ENCODE results near the gene EPS8. TPM values are rescaled to one million over a fixed set of nuclear protein-coding genes. Genes with fewer than 3 reads are reported as not detected.
"Not testable (repeated sequence)": the region's sequence is repeated elsewhere in the genome, so short reads cannot be mapped to it uniquely, and the experiment has no call there.

Gene EPS8
- total RNA-seq, 2 experiments from 2014 or later: 0.61 to 0.92 TPM

DNA sequence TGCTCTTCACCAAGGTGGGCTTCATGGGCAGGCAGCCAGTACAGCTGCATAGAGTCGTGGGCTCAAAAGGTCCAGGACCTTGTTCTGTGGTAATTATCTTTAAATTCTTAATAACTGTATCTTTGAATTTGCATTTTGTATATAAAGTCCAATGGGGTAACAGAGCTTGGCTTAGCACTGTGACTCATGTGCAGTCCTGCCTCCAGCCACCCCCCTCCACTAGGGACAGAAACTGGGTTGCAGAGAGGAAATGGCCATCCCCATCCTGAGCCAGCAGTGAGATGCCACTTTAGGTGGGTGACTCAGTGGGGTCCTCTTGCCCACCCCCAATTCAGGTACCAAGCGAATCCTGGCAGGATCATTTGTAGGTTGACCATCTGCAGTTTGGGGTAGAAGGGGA, 48.1 kb downstream of the EPS8 start:
- no peak overlapping the region for H3K27ac ChIP-seq (ENCODE audit: low read depth, low read length, poor library complexity, severe bottlenecking)
- H3K9me2 ChIP-seq (ENCODE audit: insufficient read depth, low read length): no peaks in the 10 kb centered on the region
- H3K36me3 ChIP-seq (ENCODE audit: insufficient read depth, low read length): no peaks in the 10 kb centered on the region
- CTCF ChIA-PET (ENCODE audit: unreplicated experiment): interaction anchor here (0.5 kb wide), 1 partner anchor 1828 kb away, joined by 3 read pairs; no protein-coding TSS in a partner anchor
- no TSS peak for BruUV-seq (replicated peaks)
- H2AFZ ChIP-seq (ENCODE audit: low read length): no peak overlapping the region
- H3K4me3 ChIP-seq (ENCODE audit: low read depth, low read length, poor library complexity, severe bottlenecking): no peak overlapping the region
- no peak for TF ChIP-seq EZH2phosphoT487 (IDR thresholded peaks at IDR 0.05; ENCODE audit: borderline replicate concordance, low read depth, low read length)
- TF ChIP-seq, protein P1, sequence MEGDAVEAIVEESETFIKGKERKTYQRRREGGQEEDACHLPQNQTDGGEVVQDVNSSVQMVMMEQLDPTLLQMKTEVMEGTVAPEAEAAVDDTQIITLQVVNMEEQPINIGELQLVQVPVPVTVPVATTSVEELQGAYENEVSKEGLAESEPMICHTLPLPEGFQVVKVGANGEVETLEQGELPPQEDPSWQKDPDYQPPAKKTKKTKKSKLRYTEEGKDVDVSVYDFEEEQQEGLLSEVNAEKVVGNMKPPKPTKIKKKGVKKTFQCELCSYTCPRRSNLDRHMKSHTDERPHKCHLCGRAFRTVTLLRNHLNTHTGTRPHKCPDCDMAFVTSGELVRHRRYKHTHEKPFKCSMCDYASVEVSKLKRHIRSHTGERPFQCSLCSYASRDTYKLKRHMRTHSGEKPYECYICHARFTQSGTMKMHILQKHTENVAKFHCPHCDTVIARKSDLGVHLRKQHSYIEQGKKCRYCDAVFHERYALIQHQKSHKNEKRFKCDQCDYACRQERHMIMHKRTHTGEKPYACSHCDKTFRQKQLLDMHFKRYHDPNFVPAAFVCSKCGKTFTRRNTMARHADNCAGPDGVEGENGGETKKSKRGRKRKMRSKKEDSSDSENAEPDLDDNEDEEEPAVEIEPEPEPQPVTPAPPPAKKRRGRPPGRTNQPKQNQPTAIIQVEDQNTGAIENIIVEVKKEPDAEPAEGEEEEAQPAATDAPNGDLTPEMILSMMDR (conservative IDR thresholded peaks at IDR 0.05; ENCODE audit: low read length): no peak
- POLR2A ChIA-PET: no interaction called here
- H3K9me3 ChIP-seq (ENCODE audit: low read length): no peaks in the 10 kb centered on the region
- DNase-seq (ENCODE audit: low spot score): no peak
- no peaks in the 10 kb centered on the region for H4K20me1 ChIP-seq (ENCODE audit: insufficient read depth, low read length)
- no peaks in the 10 kb centered on the region for H3K4me1 ChIP-seq (ENCODE audit: insufficient read depth, low read length, poor library complexity, severe bottlenecking)
- intact Hi-C loops (cut with micrococcal nuclease; ENCODE audit: unreplicated experiment): no loop called here
- H3K79me2 ChIP-seq (ENCODE audit: insufficient read depth, low read depth, low read length): no peaks in the 10 kb centered on the region
- H3K4me2 ChIP-seq (ENCODE audit: low read length): no peak overlapping the region

DNA sequence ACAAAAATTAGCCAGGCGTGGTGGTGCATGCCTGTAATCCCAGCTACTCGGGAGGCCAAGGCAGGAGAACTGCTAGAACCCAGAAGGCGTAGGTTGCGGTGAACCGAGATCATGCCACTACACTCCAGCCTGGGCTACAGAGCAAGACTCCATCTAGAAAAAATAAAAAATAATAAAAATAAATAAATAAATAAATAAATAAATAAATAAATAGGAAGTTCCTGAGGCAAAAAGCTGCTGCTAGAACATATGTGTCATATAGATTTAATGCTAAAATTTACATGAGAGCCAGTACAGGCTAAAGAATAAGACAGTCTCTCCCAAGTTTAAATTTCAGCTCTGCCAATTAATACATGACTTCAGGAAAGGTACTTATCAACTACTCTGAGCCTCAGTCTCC, 48.8 kb downstream of the EPS8 start:
- H4K20me1 ChIP-seq (ENCODE audit: insufficient read depth, low read length); POLR2A ChIA-PET; BruUV-seq (replicated peaks); H3K79me2 ChIP-seq (ENCODE audit: insufficient read depth, low read depth, low read length); H3K36me3 ChIP-seq (ENCODE audit: insufficient read depth, low read length); H3K4me3 ChIP-seq (ENCODE audit: low read depth, low read length, poor library complexity, severe bottlenecking); H3K27ac ChIP-seq (ENCODE audit: low read depth, low read length, poor library complexity, severe bottlenecking); H2AFZ ChIP-seq (ENCODE audit: low read length); DNase-seq (ENCODE audit: low spot score); H3K9me3 ChIP-seq (ENCODE audit: low read length); H3K4me1 ChIP-seq (ENCODE audit: insufficient read depth, low read length, poor library complexity, severe bottlenecking); intact Hi-C loops (cut with micrococcal nuclease; ENCODE audit: unreplicated experiment); H3K9me2 ChIP-seq (ENCODE audit: insufficient read depth, low read length); CTCF ChIA-PET (ENCODE audit: unreplicated experiment); H3K4me2 ChIP-seq (ENCODE audit: low read length): not testable (repeated sequence)

DNA sequence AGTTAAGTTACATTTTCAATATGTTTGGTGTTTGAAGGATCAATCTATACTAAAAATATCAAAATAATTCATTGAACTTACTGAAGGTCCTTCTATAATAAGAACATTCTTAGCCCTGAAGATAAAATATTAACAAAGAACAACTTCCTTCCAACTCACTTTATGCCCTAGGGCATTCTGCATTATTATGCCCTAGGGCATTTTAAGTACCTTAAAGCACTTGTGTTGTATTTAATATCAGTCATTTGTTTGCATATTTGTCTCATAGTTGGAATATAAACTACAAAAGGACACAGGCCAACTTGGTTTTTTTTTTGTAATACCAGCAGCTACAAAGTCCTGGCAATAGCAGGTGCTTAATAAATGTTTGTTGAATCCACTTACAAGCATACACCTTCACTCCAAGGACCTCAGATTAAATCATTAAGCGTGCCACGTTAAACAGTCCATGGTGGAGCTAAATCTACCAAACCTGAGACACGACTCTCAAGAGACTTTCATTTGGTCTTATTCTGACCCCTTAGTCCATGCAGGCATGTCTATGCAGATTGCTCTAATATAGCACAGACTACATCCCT, 50.7 kb downstream of the EPS8 start:
- no peaks in the 10 kb centered on the region for H4K20me1 ChIP-seq (ENCODE audit: insufficient read depth, low read length)
- POLR2A ChIA-PET: interaction anchor here (0.7 kb wide), 2 partner anchors 10 to 87 kb away, joined by 4 read pairs; no protein-coding TSS in a partner anchor

More for the DNA sequence above, 50.7 kb downstream of the EPS8 start:
- Histone ChIP-seq H3K4me1 (ENCODE audit: insufficient read depth, low read length, poor library complexity, severe bottlenecking) (no peaks in the 10 kb centered on the region), H3K36me3 (ENCODE audit: insufficient read depth, low read length) (no peaks in the 10 kb centered on the region), H3K4me2 (ENCODE audit: low read length) (no peak overlapping the region), H3K79me2 (ENCODE audit: insufficient read depth, low read depth, low read length) (no peaks in the 10 kb centered on the region), H2AFZ (ENCODE audit: low read length) (no peak overlapping the region), H3K27ac (ENCODE audit: low read depth, low read length, poor library complexity, severe bottlenecking) (no peak overlapping the region), H3K4me3 (ENCODE audit: low read depth, low read length, poor library complexity, severe bottlenecking) (no peak overlapping the region), H3K9me3 (ENCODE audit: low read length) (no peaks in the 10 kb centered on the region), H3K9me2 (ENCODE audit: insufficient read depth, low read length) (no peaks in the 10 kb centered on the region)
- intact Hi-C loops (cut with micrococcal nuclease; ENCODE audit: unreplicated experiment): no loop called here
- no TSS peak for BruUV-seq (replicated peaks)
- no peak for DNase-seq (ENCODE audit: low spot score)
- CTCF ChIA-PET (ENCODE audit: unreplicated experiment): no interaction called here
- no peak for TF ChIP-seq EZH2phosphoT487 (IDR thresholded peaks at IDR 0.05; ENCODE audit: borderline replicate concordance, low read depth, low read length)
- TF ChIP-seq, protein P1 (conservative IDR thresholded peaks at IDR 0.05; ENCODE audit: low read length): no peak

Measured in OCI-LY7 (cell line).